Activated CD4-positive, alpha-beta T cell treated with anti-CD3 and anti-CD28 coated beads, Interleukin-2, amount 50 U/mL, for 1 hour (primary cell): ENCODE measurements around the gene DCAF8.

Experiments
- DNase-seq: peaks from one replicate; pipeline ENCODE4 v3.0.0-alpha.2; 2020

The DCAF8 gene

GRCh38 chr1:160197231-160197630 is 65.1 kb downstream of the DCAF8 start:
- DNase-seq = no peak

GRCh38 chr1:160196143-160196542 is 66.2 kb downstream of the DCAF8 start:
- no peak for DNase-seq

GRCh38 chr1:160194737-160195059 is 67.7 kb downstream of the DCAF8 start:
- DNase-seq = no peak

- no peak for DNase-seq
Observed at GRCh38 chr1:160193832-160194736, 68.3 kb downstream of the DCAF8 start.

GRCh38 chr1:160193091-160193819 is 69.1 kb downstream of the DCAF8 start:
- peak; percentile 85 for DNase-seq

GRCh38 chr1:160192234-160192633 is 70.1 kb downstream of the DCAF8 start:
- no peak for DNase-seq

- no peak for DNase-seq
Observed at GRCh38 chr1:160191756-160192155, 70.6 kb downstream of the DCAF8 start.

- DNase-seq = no peak
Observed at GRCh38 chr1:160189649-160190625, 72.4 kb downstream of the DCAF8 start, which contains the start of gene CASQ1. TSS of gene CASQ1 (plus strand) at chr1:160190575. CDS start at chr1:160190752, 177 bp downstream.

- no peak for DNase-seq
Observed at GRCh38 chr1:160188341-160188740, 74.0 kb downstream of the DCAF8 start.

- no peak for DNase-seq
Observed at GRCh38 chr1:160187407-160187806, 74.9 kb downstream of the DCAF8 start.

GRCh38 chr1:160186729-160187128 is 75.6 kb downstream of the DCAF8 start:
- DNase-seq = no peak

GRCh38 chr1:160186246-160186645 is 76.1 kb downstream of the DCAF8 start:
- DNase-seq = no peak

GRCh38 chr1:160179336-160179735 is 83.0 kb downstream of the DCAF8 start:
- no peak for DNase-seq

- no peak for DNase-seq
Observed at GRCh38 chr1:160178731-160179130, 83.6 kb downstream of the DCAF8 start.

GRCh38 chr1:160177667-160178066 is 84.7 kb downstream of the DCAF8 start:
- DNase-seq = no peak

- DNase-seq = no peak
Observed at GRCh38 chr1:160177231-160177630, 85.1 kb downstream of the DCAF8 start.

- no peak for DNase-seq
Observed at GRCh38 chr1:160171980-160172379, 90.4 kb downstream of the DCAF8 start.

- no peak for DNase-seq
Observed at GRCh38 chr1:160171354-160171753, 91.0 kb downstream of the DCAF8 start.

GRCh38 chr1:160169553-160170399 is 92.6 kb downstream of the DCAF8 start:
- no peak for DNase-seq

- no peak for DNase-seq
Observed at GRCh38 chr1:160168609-160169369, 93.6 kb downstream of the DCAF8 start.

GRCh38 chr1:160168016-160168415 is 94.3 kb downstream of the DCAF8 start:
- DNase-seq = no peak
